GM11168 (cell line): ENCODE data around the gene GLUD2.

Source experiments
- in situ Hi-C: fragments of 300-500 bp; cut with MboI; formaldehyde crosslinking; loops from one replicate; pipeline ENCODE4 v1.12.0; 2022; ENCODE audit warnings: low sequenced_read_pairs; ENCODE audit not compliant: unreplicated experiment

GLUD2 gene

GRCh38 chrX:121093011-121093410 lies 45.6 kb downstream of the GLUD2 start:
- in situ Hi-C loops, result no loop called here
